Measurements from ENCODE around the gene MUC5B.

DNA sequence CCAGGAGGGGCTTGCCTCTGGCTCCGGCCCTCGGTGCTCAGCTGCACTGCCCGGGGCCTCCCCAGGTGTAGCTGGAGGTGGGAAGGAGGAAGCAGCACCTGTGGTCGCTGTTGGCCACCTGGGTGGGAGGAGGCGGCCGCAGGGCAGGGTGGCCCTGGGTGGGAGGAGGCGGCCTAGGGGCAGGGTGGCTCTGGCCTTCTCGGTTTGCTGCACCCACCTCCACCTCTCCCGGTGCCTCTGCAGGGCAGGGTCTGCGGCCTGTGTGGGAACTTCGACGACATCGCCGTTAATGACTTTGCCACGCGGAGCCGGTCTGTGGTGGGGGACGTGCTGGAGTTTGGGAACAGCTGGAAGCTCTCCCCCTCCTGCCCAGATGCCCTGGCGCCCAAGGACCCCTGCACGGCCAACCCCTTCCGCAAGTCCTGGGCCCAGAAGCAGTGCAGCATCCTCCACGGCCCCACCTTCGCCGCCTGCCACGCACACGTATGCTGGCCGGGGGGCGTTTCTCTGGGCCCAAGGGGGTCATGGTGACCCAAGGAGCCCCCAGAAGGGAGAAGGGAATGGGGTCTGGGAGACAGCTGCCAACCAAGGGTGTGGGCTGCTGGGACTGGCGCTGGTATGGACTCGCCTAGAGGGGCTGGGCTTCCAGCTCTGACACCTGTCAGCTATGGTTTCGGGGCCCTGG, 44.5 kb upstream of the MUC5B start:
- TF ChIP-seq, protein P1, sequence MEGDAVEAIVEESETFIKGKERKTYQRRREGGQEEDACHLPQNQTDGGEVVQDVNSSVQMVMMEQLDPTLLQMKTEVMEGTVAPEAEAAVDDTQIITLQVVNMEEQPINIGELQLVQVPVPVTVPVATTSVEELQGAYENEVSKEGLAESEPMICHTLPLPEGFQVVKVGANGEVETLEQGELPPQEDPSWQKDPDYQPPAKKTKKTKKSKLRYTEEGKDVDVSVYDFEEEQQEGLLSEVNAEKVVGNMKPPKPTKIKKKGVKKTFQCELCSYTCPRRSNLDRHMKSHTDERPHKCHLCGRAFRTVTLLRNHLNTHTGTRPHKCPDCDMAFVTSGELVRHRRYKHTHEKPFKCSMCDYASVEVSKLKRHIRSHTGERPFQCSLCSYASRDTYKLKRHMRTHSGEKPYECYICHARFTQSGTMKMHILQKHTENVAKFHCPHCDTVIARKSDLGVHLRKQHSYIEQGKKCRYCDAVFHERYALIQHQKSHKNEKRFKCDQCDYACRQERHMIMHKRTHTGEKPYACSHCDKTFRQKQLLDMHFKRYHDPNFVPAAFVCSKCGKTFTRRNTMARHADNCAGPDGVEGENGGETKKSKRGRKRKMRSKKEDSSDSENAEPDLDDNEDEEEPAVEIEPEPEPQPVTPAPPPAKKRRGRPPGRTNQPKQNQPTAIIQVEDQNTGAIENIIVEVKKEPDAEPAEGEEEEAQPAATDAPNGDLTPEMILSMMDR (IDR thresholded peaks at IDR 0.05): no peak
- no peak for TF ChIP-seq POLR2A (IDR thresholded peaks at IDR 0.05)
- no peak for TF ChIP-seq POLR2AphosphoS5 (IDR thresholded peaks at IDR 0.05)

All from prostate gland (tissue), 2 donors.